Brain microvascular endothelial cell (primary cell): Measurements from ENCODE around the gene CELF2.

Experiments
- DNase-seq: peaks from one replicate; pipeline ENCODE4 v3.0.0-alpha.2; 2020
- H3K27ac ChIP-seq: fragments of 250-450 bp; sonication (Bioruptor Pico); 2 replicates; pipeline ENCODE4 v1.5.1; 2020; ENCODE audit warnings: mild to moderate bottlenecking, moderate library complexity
- H3K27me3 ChIP-seq: fragments of 250-450 bp; sonication (Bioruptor Pico); replicated peaks from 2 replicates; pipeline ENCODE4 v1.5.1; 2020; ENCODE audit warnings: mild to moderate bottlenecking
- H3K36me3 ChIP-seq: fragments of 250-450 bp; sonication (Bioruptor Pico); replicated peaks from 2 replicates; pipeline ENCODE4 v1.5.1; 2020; ENCODE audit warnings: mild to moderate bottlenecking
- H3K4me3 ChIP-seq: 2 replicates; pipeline ENCODE4 v1.5.1; 2011; ENCODE audit warnings: low read depth, mild to moderate bottlenecking, control low read depth, low read length, moderate library complexity
- CTCF ChIP-seq: IDR thresholded peaks from 2 replicates; pipeline ENCODE4 v1.5.1; 2011; ENCODE audit warnings: low read depth, mild to moderate bottlenecking, moderate library complexity, low read length, control low read depth, inconsistent platforms; ENCODE audit errors: missing control alignments
- in situ Hi-C: cut with HindIII; loops from 2 replicates; pipeline ENCODE4 v1.10.0; 2017; ENCODE audit warnings: low sequenced_read_pairs, low pct_ligation_motif_present

CELF2 gene

GRCh38 chr10:11331726-11332125, 314.1 kb downstream of the CELF2 start:
- Histone ChIP-seq H3K36me3 (no peaks in the 10 kb centered on the region), H3K4me3 (no peak overlapping the region), H3K27me3 (no peaks in the 10 kb centered on the region), H3K27ac (peak overlapping the region; percentile 54)
- in situ Hi-C loops = no loop called here
- no peak for TF ChIP-seq CTCF
- peak; percentile 47 for DNase-seq

- H3K27me3 ChIP-seq = no peaks in the 10 kb centered on the region
- TF ChIP-seq CTCF = no peak
- no peak for DNase-seq
- H3K4me3 ChIP-seq = no peak overlapping the region
- H3K27ac ChIP-seq = no peak overlapping the region
- no peaks in the 10 kb centered on the region for H3K36me3 ChIP-seq
- in situ Hi-C loops = no loop called here
Observed at GRCh38 chr10:11332846-11333245, 315.2 kb downstream of the CELF2 start.

DNA sequence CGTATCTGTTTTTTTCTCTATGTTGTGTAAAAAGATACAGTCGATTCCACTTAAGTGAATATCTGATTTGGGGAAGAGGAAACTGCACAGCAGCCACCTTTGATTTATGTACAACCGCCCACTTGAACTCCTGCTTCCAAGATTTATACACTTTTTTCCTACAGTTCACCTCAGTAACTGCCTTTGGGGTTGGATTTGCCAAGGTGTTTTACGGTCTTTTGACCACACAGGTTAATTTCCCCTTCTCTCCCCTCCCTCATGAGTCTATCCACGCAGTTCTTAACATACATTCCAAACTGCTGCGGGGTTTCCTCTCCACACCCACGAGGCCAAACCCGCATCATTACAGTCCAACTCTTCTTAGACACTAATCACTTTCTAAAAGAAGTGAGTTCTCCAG, 316.8 kb downstream of the CELF2 start:
- in situ Hi-C loops = no loop called here
- no peaks in the 10 kb centered on the region for H3K36me3 ChIP-seq

GRCh38 chr10:11335167-11335652, 317.5 kb downstream of the CELF2 start:
- Histone ChIP-seq H3K36me3 (no peaks in the 10 kb centered on the region), H3K4me3 (no peak overlapping the region), H3K27me3 (no peaks in the 10 kb centered on the region), H3K27ac (peak overlapping the region; percentile 62)
- in situ Hi-C loops = no loop called here
- peak; percentile 64 for DNase-seq
- TF ChIP-seq CTCF = no peak

More for the DNA sequence above, 316.8 kb downstream of the CELF2 start:
- no peak overlapping the region for H3K4me3 ChIP-seq
- H3K27me3 ChIP-seq = no peaks in the 10 kb centered on the region
- TF ChIP-seq CTCF = no peak
- H3K27ac ChIP-seq = no peak overlapping the region
- DNase-seq = no peak

DNA sequence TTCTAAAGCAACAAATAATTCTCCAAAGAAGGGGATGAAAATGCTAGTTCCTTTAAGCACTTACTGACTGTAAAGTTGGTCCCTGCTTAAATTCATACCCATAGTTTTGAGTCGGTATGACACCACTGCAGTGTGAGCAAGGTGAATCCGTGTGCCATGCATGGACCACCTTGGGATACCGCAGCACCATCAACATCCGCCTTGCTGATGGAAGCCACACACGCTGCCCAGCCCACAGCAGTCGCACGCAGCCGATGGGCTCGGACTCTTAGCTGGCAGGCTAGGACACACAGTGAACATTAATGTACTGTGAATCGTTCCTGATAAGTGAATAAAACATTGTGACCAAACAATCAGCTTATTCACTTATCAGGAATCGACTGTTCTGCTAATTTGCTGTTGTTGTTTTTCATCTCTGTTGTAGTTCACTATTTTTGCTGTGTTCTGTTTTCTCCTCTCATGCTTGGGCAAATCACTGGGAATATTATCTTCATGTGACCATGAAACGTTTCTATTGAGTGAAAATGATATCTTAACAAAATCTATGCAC, 318.3 kb downstream of the CELF2 start:
- no peaks in the 10 kb centered on the region for H3K36me3 ChIP-seq
- no peak for DNase-seq
- no peaks in the 10 kb centered on the region for H3K27me3 ChIP-seq
- H3K27ac ChIP-seq = no peak overlapping the region
- in situ Hi-C loops = no loop called here
- H3K4me3 ChIP-seq = no peak overlapping the region
- no peak for TF ChIP-seq CTCF

DNA sequence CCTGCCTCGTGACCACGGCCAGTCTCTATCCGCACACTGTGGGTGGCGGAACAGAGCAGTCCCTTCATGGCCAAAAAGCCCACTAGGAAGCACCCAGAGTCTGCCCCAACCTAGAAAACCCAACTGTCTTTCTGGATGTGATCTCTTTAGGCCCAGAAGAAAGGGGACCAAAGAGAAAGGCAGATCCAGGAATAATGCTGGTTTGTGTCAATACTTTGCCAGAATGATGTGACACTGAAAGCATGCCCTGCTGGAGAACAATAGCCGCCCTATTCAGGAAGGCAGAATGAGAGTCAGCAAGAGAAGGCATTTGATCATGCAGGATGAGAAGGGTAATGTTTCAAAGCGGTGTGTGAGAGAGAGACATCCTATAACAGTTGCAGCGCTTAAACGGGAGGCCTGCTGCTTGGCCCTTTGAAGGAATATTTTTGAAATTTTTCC, 319.1 kb downstream of the CELF2 start:
- H3K27me3 ChIP-seq = no peaks in the 10 kb centered on the region
- in situ Hi-C loops = no loop called here
- DNase-seq = no peak
- no peak overlapping the region for H3K27ac ChIP-seq
- H3K36me3 ChIP-seq = no peaks in the 10 kb centered on the region
- no peak for TF ChIP-seq CTCF
- H3K4me3 ChIP-seq = no peak overlapping the region
